Adrenal gland (tissue), 5 donors: ENCODE measurements around the gene ATP23.

Source experiments
- POLR2A ChIP-seq, 2 donors: fragments of 450-650 bp; IDR thresholded peaks; one replicate each; pipeline ENCODE4 v1.6.1; 2017; ENCODE audit warnings: antibody characterized with exemption in 2 of 2, mild to moderate bottlenecking in 2 of 2, moderate library complexity in 1 of 2
- TF ChIP-seq, protein P1 (sequence below), 6 experiments: fragments of 450-650 bp in 4 of 6; fragments of 200-600 bp in 2 of 6; sonication (generic) in 1 of 6; IDR thresholded peaks; 1 replicate in 5 of 6; 2 replicates in 1 of 6; pipeline versions ENCODE4 v1.5.1 to v1.8.0; 2016 to 2021; ENCODE audit warnings: antibody characterized with exemption in 6 of 6, mild to moderate bottlenecking in 2 of 6, moderate library complexity in 1 of 6
- donor health status: DM: no; HTN: no; CAD: no.

DNA sequence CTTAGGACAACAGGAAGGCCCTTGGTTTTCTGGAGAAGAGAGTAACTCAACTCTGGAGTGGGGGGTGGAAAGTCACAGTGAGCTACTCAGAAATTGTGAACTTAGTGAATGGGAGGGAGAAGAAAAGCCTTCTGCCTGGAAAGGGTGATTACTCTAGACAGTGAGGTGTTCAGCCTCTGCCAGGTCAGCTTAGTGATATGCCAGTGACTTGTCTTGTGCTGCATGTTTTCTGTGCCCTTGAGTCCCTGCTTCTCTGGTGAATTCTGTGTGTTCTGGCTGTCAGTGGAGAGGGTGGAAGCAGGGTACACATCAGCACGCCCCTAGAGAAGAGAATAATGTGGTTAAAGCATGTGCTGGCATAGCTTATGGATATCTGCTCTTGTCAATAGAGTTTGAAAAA, 13.4 kb downstream of the ATP23 start:
- TF ChIP-seq, protein P1, sequence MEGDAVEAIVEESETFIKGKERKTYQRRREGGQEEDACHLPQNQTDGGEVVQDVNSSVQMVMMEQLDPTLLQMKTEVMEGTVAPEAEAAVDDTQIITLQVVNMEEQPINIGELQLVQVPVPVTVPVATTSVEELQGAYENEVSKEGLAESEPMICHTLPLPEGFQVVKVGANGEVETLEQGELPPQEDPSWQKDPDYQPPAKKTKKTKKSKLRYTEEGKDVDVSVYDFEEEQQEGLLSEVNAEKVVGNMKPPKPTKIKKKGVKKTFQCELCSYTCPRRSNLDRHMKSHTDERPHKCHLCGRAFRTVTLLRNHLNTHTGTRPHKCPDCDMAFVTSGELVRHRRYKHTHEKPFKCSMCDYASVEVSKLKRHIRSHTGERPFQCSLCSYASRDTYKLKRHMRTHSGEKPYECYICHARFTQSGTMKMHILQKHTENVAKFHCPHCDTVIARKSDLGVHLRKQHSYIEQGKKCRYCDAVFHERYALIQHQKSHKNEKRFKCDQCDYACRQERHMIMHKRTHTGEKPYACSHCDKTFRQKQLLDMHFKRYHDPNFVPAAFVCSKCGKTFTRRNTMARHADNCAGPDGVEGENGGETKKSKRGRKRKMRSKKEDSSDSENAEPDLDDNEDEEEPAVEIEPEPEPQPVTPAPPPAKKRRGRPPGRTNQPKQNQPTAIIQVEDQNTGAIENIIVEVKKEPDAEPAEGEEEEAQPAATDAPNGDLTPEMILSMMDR (IDR thresholded peaks at IDR 0.05): no peak
- no peak for TF ChIP-seq POLR2A (IDR thresholded peaks at IDR 0.05)
